OCI-LY1 (cell line): ENCODE data around the gene SLC12A8.

Experiments used
- CTCF ChIP-seq: fragments of 200-600 bp; sonication (generic), shearing (Covaris generic); IDR thresholded peaks from 2 replicates; pipeline ENCODE4 v1.5.1; 2017; ENCODE audit warnings: mild to moderate bottlenecking, antibody characterized with exemption, low read length, moderate library complexity, mixed read lengths
- EZH2 ChIP-seq: fragments of 200-600 bp; sonication (generic), shearing (Covaris generic); IDR thresholded peaks from 2 replicates; pipeline ENCODE4 v1.8.0; 2017; ENCODE audit warnings: borderline replicate concordance, mixed run types, mild to moderate bottlenecking, antibody characterized with exemption, low read length, moderate library complexity, mixed read lengths

- no peak for TF ChIP-seq CTCF
- TF ChIP-seq EZH2: no peak
Observed at GRCh38 chr3:125107861-125108567, 104.5 kb downstream of the SLC12A8 start.
